Measurements from ENCODE around the gene CENPS. TPM values are rescaled to one million over a fixed set of nuclear protein-coding genes. Genes with fewer than 3 reads are reported as not detected.
A peak's percentile ranks its signal among the peaks of the same experiment; 100 is the strongest.

CENPS gene
- total and polyA plus RNA-seq, 4 donors, result 4.4 to 9.8 (median 7.4) TPM

DNA sequence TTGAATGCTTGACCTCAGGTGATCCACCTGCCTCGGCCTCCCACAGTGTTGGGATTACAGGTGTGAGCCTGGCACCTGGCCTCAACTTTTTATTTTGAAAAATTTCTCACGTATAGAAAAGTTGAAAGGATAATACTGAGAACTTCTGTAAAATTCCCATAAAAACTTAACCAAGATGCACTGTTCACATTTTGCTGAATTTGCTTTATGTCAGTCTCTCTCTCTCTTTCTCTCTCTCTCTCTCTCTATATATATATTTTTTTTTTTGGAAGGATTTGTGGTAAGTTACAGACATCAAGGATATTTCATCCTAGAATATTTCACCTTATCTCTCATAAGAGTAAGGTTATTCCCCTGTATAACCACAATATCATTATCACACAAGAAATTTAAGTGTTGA lies 50.4 kb downstream of the CENPS start:
- Histone ChIP-seq H3K36me3 (ENCODE audit: control insufficient read depth in 4 of 4, insufficient read depth in 3 of 4, low read depth in 1 of 4, low read length in 3 of 4) (peaks cover 0 to 4% (median 0%) of the 10 kb centered on the region in 4 donors), H3K27ac (ENCODE audit: low read depth in 1 of 2, low read length in 2 of 2) (no peak overlapping the region), H3K27me3 (ENCODE audit: control insufficient read depth in 4 of 4, insufficient read depth in 4 of 4, low read length in 3 of 4) (no peaks in the 10 kb centered on the region), H3K9me3 (ENCODE audit: control insufficient read depth in 4 of 4, low read length in 3 of 4) (no peaks in the 10 kb centered on the region), H3K9ac (ENCODE audit: low read depth in 1 of 2, low read length in 2 of 2) (no peak overlapping the region), H3K4me1 (ENCODE audit: control insufficient read depth in 4 of 4, insufficient read depth in 4 of 4, low read length in 3 of 4) (peaks cover 7 to 37% (median 33%) of the 10 kb centered on the region in 4 donors), H3K4me3 (ENCODE audit: low read depth in 1 of 3, low read length in 3 of 3) (no peak overlapping the region)
- no peak for DNase-seq (ENCODE audit: low spot score)
- TF ChIP-seq FOXA1 (IDR thresholded peaks at IDR 0.05) (no peak), RXRA (IDR thresholded peaks at IDR 0.05) (no peak), TAF1 (conservative IDR thresholded peaks at IDR 0.05) (no peak), RAD21 (IDR thresholded peaks at IDR 0.05) (no peak), YY1 (IDR thresholded peaks at IDR 0.05) (no peak), HNF4G (IDR thresholded peaks at IDR 0.05) (no peak), NR2F2 (IDR thresholded peaks at IDR 0.05) (no peak)
- TF ChIP-seq, protein P1, sequence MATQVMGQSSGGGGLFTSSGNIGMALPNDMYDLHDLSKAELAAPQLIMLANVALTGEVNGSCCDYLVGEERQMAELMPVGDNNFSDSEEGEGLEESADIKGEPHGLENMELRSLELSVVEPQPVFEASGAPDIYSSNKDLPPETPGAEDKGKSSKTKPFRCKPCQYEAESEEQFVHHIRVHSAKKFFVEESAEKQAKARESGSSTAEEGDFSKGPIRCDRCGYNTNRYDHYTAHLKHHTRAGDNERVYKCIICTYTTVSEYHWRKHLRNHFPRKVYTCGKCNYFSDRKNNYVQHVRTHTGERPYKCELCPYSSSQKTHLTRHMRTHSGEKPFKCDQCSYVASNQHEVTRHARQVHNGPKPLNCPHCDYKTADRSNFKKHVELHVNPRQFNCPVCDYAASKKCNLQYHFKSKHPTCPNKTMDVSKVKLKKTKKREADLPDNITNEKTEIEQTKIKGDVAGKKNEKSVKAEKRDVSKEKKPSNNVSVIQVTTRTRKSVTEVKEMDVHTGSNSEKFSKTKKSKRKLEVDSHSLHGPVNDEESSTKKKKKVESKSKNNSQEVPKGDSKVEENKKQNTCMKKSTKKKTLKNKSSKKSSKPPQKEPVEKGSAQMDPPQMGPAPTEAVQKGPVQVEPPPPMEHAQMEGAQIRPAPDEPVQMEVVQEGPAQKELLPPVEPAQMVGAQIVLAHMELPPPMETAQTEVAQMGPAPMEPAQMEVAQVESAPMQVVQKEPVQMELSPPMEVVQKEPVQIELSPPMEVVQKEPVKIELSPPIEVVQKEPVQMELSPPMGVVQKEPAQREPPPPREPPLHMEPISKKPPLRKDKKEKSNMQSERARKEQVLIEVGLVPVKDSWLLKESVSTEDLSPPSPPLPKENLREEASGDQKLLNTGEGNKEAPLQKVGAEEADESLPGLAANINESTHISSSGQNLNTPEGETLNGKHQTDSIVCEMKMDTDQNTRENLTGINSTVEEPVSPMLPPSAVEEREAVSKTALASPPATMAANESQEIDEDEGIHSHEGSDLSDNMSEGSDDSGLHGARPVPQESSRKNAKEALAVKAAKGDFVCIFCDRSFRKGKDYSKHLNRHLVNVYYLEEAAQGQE (IDR thresholded peaks at IDR 0.05), result no peak
- TF ChIP-seq, protein P2, sequence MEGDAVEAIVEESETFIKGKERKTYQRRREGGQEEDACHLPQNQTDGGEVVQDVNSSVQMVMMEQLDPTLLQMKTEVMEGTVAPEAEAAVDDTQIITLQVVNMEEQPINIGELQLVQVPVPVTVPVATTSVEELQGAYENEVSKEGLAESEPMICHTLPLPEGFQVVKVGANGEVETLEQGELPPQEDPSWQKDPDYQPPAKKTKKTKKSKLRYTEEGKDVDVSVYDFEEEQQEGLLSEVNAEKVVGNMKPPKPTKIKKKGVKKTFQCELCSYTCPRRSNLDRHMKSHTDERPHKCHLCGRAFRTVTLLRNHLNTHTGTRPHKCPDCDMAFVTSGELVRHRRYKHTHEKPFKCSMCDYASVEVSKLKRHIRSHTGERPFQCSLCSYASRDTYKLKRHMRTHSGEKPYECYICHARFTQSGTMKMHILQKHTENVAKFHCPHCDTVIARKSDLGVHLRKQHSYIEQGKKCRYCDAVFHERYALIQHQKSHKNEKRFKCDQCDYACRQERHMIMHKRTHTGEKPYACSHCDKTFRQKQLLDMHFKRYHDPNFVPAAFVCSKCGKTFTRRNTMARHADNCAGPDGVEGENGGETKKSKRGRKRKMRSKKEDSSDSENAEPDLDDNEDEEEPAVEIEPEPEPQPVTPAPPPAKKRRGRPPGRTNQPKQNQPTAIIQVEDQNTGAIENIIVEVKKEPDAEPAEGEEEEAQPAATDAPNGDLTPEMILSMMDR (IDR thresholded peaks at IDR 0.05; ENCODE audit: low read depth, low read length, missing input control), result no peak
- WGBS, result 86% methylated on average over 2 of the region's 2 CpGs

DNA sequence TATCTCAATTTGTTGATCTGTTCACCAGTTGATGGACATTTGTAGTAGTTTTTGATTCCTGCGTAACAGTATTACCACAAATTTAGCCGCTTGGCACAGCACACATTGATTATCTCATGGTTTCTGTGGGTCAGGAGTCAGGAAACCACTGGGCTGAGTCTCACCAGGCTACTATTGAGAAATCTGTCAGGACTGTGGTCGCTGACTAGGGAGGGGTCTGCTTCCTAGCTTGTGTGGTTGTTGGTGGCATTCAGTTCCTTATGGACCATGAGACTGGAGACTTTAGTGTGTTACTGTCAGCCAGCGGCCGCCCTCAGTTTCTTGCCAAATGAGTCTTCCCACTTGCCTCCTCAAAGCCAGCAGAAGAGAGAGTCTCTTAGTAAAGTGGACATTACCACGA lies 54.3 kb downstream of the CENPS start:
- Histone ChIP-seq H3K4me1 (ENCODE audit: control insufficient read depth in 4 of 4, insufficient read depth in 4 of 4, low read length in 3 of 4) (peaks cover 5 to 16% (median 14%) of the 10 kb centered on the region in 4 donors), H3K36me3 (ENCODE audit: control insufficient read depth in 4 of 4, insufficient read depth in 3 of 4, low read depth in 1 of 4, low read length in 3 of 4) (peaks cover 0 to 2% (median 0%) of the 10 kb centered on the region in 4 donors), H3K27me3 (ENCODE audit: control insufficient read depth in 4 of 4, insufficient read depth in 4 of 4, low read length in 3 of 4) (no peaks in the 10 kb centered on the region), H3K4me3 (ENCODE audit: low read depth in 1 of 3, low read length in 3 of 3) (no peak overlapping the region), H3K9me3 (ENCODE audit: control insufficient read depth in 4 of 4, low read length in 3 of 4) (no peaks in the 10 kb centered on the region), H3K27ac (ENCODE audit: low read depth in 1 of 2, low read length in 2 of 2) (peak overlapping the region; percentile 32 to 70), H3K9ac (ENCODE audit: low read depth in 1 of 2, low read length in 2 of 2) (no peak overlapping the region)
- WGBS, result 46% methylated on average over 6 of the region's 6 CpGs
- TF ChIP-seq HNF4A (conservative IDR thresholded peaks at IDR 0.05), result peak; percentile 14 to 28
- TF ChIP-seq TAF1 (conservative IDR thresholded peaks at IDR 0.05), result no peak
- peak in 1 of 2 donors; percentile 41 for TF ChIP-seq JUND (IDR thresholded peaks at IDR 0.05)
- TF ChIP-seq RXRA (IDR thresholded peaks at IDR 0.05), result peak in 1 of 2 donors; percentile 55
- TF ChIP-seq YY1 (IDR thresholded peaks at IDR 0.05), result peak; percentile 25
- no peak for DNase-seq (ENCODE audit: low spot score)

DNA sequence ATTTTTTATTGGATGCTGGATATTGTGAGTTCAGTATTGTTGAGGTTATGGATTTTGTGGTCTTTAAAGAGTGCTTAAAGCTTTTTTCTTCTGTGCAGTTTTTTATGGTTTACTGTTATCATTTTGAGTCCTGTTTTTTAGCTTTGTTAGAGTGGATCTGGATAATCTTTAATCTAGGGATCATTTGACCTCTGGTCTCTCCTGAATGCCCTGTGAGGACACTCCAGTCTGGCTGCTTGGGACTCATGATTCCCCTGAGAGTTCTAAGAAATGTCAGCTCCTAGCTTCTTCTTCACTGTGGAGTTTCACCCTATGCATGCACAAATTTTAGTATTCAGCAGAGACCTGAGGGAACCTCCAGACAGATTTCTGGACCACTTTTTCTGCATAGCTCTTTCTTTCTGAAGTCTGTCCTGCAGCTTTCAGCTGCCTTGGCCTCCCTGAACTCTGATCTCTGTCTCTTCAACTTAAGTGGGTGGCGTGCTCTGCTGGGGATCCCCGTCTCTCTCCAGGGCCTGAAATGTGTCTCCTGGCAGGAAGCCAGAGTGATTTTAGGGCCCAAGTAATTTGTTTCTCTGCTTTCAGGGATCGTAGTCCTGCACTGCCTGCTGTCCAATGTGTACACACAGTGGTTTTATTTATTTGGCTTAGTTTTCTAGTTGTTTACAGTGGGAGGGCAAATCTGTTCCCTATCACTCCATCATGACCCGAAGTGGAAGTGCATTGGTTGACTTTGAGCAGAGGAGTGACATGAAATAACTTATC lies 59.2 kb downstream of the CENPS start:
- Histone ChIP-seq H3K4me1 (ENCODE audit: control insufficient read depth in 4 of 4, insufficient read depth in 4 of 4, low read length in 3 of 4) (peaks cover 4 to 46% (median 39%) of the 10 kb centered on the region in 4 donors), H3K36me3 (ENCODE audit: control insufficient read depth in 4 of 4, insufficient read depth in 3 of 4, low read depth in 1 of 4, low read length in 3 of 4) (no peaks in the 10 kb centered on the region), H3K9ac (ENCODE audit: low read depth in 1 of 2, low read length in 2 of 2) (no peak overlapping the region), H3K9me3 (ENCODE audit: control insufficient read depth in 4 of 4, low read length in 3 of 4) (no peaks in the 10 kb centered on the region), H3K27ac (ENCODE audit: low read depth in 1 of 2, low read length in 2 of 2) (peak overlapping the region; percentile 29 to 63), H3K4me3 (ENCODE audit: low read depth in 1 of 3, low read length in 3 of 3) (peak overlapping the region; percentile 19 to 39 (median 37)), H3K27me3 (ENCODE audit: control insufficient read depth in 4 of 4, insufficient read depth in 4 of 4, low read length in 3 of 4) (no peaks in the 10 kb centered on the region)
- no peak for DNase-seq (ENCODE audit: low spot score)
- 14% methylated on average over 4 of the region's 4 CpGs for WGBS
- TF ChIP-seq HNF4A (conservative IDR thresholded peaks at IDR 0.05), result peak; percentile 58 to 60
- TF ChIP-seq, protein P2 (IDR thresholded peaks at IDR 0.05; ENCODE audit: low read depth, low read length, missing input control), result no peak
- TF ChIP-seq SP1 (IDR thresholded peaks at IDR 0.05), result peak; percentile 31
- TF ChIP-seq YY1 (IDR thresholded peaks at IDR 0.05), result peak; percentile 16
- TF ChIP-seq, protein P1 (IDR thresholded peaks at IDR 0.05), result peak; percentile 21
- no peak for TF ChIP-seq EGR1 (IDR thresholded peaks at IDR 0.05; ENCODE audit: low read depth in 2 of 2)
- TF ChIP-seq, protein P3, sequence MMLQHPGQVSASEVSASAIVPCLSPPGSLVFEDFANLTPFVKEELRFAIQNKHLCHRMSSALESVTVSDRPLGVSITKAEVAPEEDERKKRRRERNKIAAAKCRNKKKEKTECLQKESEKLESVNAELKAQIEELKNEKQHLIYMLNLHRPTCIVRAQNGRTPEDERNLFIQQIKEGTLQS (IDR thresholded peaks at IDR 0.05), result no peak
- TF ChIP-seq NR2F2 (IDR thresholded peaks at IDR 0.05), result peak; percentile 23

All from liver (tissue), 9 donors.